Loucy (cell line): Measurements from ENCODE around the gene SLC6A6.
"Not testable (repeated sequence)": the region's sequence is repeated elsewhere in the genome, so short reads cannot be mapped to it uniquely, and the experiment has no call there.

ENCODE experiments used
- H2AFZ ChIP-seq: fragments of 200-600 bp; sonication (generic); 2 replicates; pipeline ENCODE4 v1.6.0; 2016; ENCODE audit warnings: antibody characterized with exemption, mild to moderate bottlenecking, low read length, moderate library complexity
- H3F3A ChIP-seq: fragments of 200-600 bp; 2 replicates; pipeline ENCODE4 v1.6.0; 2016; ENCODE audit warnings: antibody characterized with exemption, low read depth, mild to moderate bottlenecking
- H3K27me3 ChIP-seq: fragments of 200-600 bp; sonication (generic); 2 replicates; pipeline ENCODE4 v1.6.1; 2014; ENCODE audit warnings: low read length, mild to moderate bottlenecking; ENCODE audit not compliant: insufficient read depth, poor library complexity, severe bottlenecking
- H3K36me3 ChIP-seq: fragments of 200-600 bp; sonication (generic); 2 replicates; pipeline ENCODE4 v1.6.1; 2016; ENCODE audit warnings: low read length; ENCODE audit not compliant: insufficient read depth
- H3K4me1 ChIP-seq: fragments of 200-600 bp; sonication (generic); 2 replicates; pipeline ENCODE4 v1.5.1; 2014; ENCODE audit warnings: low read length, mild to moderate bottlenecking; ENCODE audit not compliant: insufficient read depth, poor library complexity, severe bottlenecking
- H3K4me2 ChIP-seq: fragments of 200-600 bp; sonication (generic); 2 replicates; pipeline ENCODE4 v1.6.0; 2014; ENCODE audit warnings: antibody characterized with exemption, low read length, low read depth, mild to moderate bottlenecking; ENCODE audit not compliant: poor library complexity, severe bottlenecking
- H3K4me3 ChIP-seq: fragments of 200-600 bp; sonication (generic); 2 replicates; pipeline ENCODE4 v1.5.1; 2014; ENCODE audit warnings: low read length, mild to moderate bottlenecking, mixed read lengths; ENCODE audit not compliant: poor library complexity, severe bottlenecking
- H3K79me2 ChIP-seq: fragments of 200-600 bp; sonication (generic); 2 replicates; pipeline ENCODE4 v1.6.1; 2014; ENCODE audit warnings: low read length; ENCODE audit not compliant: insufficient read depth
- H3K9ac ChIP-seq: fragments of 200-600 bp; sonication (generic); 2 replicates; pipeline ENCODE4 v1.6.0; 2014; ENCODE audit warnings: mild to moderate bottlenecking, low read depth, low read length, moderate library complexity; ENCODE audit not compliant: poor library complexity, severe bottlenecking
- H3K9me2 ChIP-seq: fragments of 200-600 bp; sonication (generic); replicated peaks from 2 replicates; pipeline ENCODE4 v1.6.1; 2016; ENCODE audit warnings: low read depth, low read length, mixed read lengths
- H3K9me3 ChIP-seq: fragments of 200-600 bp; sonication (generic); 2 replicates; pipeline ENCODE4 v1.6.1; 2014; ENCODE audit warnings: mild to moderate bottlenecking, antibody characterized with exemption, low read length, low read depth; ENCODE audit not compliant: insufficient read depth
- H4K20me1 ChIP-seq: fragments of 200-600 bp; sonication (generic); 2 replicates; pipeline ENCODE4 v1.6.0; 2014; ENCODE audit warnings: antibody characterized with exemption, low read length, mild to moderate bottlenecking; ENCODE audit not compliant: insufficient read depth, poor library complexity, severe bottlenecking
- EZH2phosphoT487 ChIP-seq: fragments of 200-600 bp; IDR thresholded peaks from 2 replicates; pipeline ENCODE4 v1.6.1; 2018; ENCODE audit warnings: antibody characterized with exemption, mild to moderate bottlenecking, moderate library complexity, borderline replicate concordance
- TF ChIP-seq, protein P1 (sequence below): fragments of 200-600 bp; sonication (generic); conservative IDR thresholded peaks from 2 replicates; pipeline ENCODE4 v1.5.1; 2014; ENCODE audit warnings: mild to moderate bottlenecking, antibody characterized with exemption, low read length

The SLC6A6 gene

DNA sequence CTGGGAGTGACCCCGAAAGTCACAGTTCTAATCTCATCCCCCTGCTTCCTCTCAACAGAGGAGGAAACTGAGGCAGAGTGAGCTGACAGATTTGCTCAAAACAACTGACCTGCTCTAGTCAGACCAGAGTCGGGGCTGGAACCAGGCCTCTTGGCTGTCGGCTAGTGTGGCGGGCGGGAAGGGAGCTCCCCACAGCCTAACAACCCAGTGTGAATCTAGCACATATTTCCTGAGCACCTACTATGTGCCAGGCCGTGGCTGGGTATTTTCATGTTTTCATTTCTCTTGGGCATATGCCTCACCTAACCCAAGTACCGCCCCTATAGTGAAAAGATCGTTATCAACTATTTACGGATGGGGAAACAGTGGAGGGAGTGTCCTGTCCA lies 110.5 kb downstream of the SLC6A6 start:
- H3K9ac ChIP-seq = no peak overlapping the region
- H3K79me2 ChIP-seq = no peaks in the 10 kb centered on the region
- no peaks in the 10 kb centered on the region for H3K9me3 ChIP-seq
- no peaks in the 10 kb centered on the region for H3K4me1 ChIP-seq
- no peaks in the 10 kb centered on the region for H4K20me1 ChIP-seq
- no peaks in the 10 kb centered on the region for H3K9me2 ChIP-seq
- no peak overlapping the region for H3K4me3 ChIP-seq
- no peak for TF ChIP-seq EZH2phosphoT487
- TF ChIP-seq, protein P1, sequence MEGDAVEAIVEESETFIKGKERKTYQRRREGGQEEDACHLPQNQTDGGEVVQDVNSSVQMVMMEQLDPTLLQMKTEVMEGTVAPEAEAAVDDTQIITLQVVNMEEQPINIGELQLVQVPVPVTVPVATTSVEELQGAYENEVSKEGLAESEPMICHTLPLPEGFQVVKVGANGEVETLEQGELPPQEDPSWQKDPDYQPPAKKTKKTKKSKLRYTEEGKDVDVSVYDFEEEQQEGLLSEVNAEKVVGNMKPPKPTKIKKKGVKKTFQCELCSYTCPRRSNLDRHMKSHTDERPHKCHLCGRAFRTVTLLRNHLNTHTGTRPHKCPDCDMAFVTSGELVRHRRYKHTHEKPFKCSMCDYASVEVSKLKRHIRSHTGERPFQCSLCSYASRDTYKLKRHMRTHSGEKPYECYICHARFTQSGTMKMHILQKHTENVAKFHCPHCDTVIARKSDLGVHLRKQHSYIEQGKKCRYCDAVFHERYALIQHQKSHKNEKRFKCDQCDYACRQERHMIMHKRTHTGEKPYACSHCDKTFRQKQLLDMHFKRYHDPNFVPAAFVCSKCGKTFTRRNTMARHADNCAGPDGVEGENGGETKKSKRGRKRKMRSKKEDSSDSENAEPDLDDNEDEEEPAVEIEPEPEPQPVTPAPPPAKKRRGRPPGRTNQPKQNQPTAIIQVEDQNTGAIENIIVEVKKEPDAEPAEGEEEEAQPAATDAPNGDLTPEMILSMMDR = no peak
- H3K36me3 ChIP-seq = no peaks in the 10 kb centered on the region
- no peak overlapping the region for H2AFZ ChIP-seq
- H3F3A ChIP-seq = no peaks in the 10 kb centered on the region
- no peak overlapping the region for H3K4me2 ChIP-seq
- no peaks in the 10 kb centered on the region for H3K27me3 ChIP-seq

- no peak overlapping the region for H3K4me3 ChIP-seq
- no peak overlapping the region for H3K4me2 ChIP-seq
- no peaks in the 10 kb centered on the region for H3K4me1 ChIP-seq
- no peak overlapping the region for H3K9ac ChIP-seq
- H4K20me1 ChIP-seq = no peaks in the 10 kb centered on the region
- H3K9me2 ChIP-seq = no peaks in the 10 kb centered on the region
- no peaks in the 10 kb centered on the region for H3K27me3 ChIP-seq
- H3F3A ChIP-seq = no peaks in the 10 kb centered on the region
- no peaks in the 10 kb centered on the region for H3K9me3 ChIP-seq
- H2AFZ ChIP-seq = no peak overlapping the region
- no peaks in the 10 kb centered on the region for H3K79me2 ChIP-seq
- no peak for TF ChIP-seq EZH2phosphoT487
- TF ChIP-seq, protein P1 = no peak
- H3K36me3 ChIP-seq = no peaks in the 10 kb centered on the region
Observed at GRCh38 chr3:14513566-14514322, 111.3 kb downstream of the SLC6A6 start.

DNA sequence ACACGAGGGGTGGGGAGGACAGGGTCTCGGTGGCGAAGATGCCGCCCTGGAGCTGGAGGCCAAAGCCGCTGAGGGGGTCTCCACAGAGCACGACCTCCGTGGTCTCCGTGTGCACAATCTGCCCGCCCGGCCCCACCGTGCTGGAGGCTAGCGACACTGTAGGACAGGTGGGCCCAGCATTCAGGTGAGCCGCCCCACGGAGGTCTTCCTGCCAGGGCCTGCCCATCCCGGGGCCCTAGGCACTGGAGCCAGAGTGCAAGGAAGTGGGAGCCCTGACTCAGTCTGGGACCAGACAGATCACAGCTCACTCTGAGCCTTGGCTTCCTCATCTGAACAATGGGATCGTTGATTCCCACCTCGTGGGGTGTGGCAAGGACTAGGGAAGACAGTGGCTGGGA lies 111.9 kb downstream of the SLC6A6 start:
- no peak overlapping the region for H3K4me2 ChIP-seq
- no peak overlapping the region for H3K4me3 ChIP-seq
- H3F3A ChIP-seq = no peaks in the 10 kb centered on the region
- H3K79me2 ChIP-seq = no peaks in the 10 kb centered on the region
- H3K9me3 ChIP-seq = no peaks in the 10 kb centered on the region
- TF ChIP-seq, protein P1 = no peak
- TF ChIP-seq EZH2phosphoT487 = no peak
- H3K9ac ChIP-seq = no peak overlapping the region
- H3K27me3 ChIP-seq = no peaks in the 10 kb centered on the region
- H3K4me1 ChIP-seq = no peaks in the 10 kb centered on the region
- H2AFZ ChIP-seq = no peak overlapping the region
- no peaks in the 10 kb centered on the region for H3K9me2 ChIP-seq
- H4K20me1 ChIP-seq = no peaks in the 10 kb centered on the region
- no peaks in the 10 kb centered on the region for H3K36me3 ChIP-seq

- not testable (repeated sequence) for H2AFZ ChIP-seq, H3K4me2 ChIP-seq, H4K20me1 ChIP-seq, H3K4me1 ChIP-seq, H3K9ac ChIP-seq, H3K9me2 ChIP-seq, H3K9me3 ChIP-seq, H3F3A ChIP-seq, H3K27me3 ChIP-seq, H3K79me2 ChIP-seq, H3K4me3 ChIP-seq, H3K36me3 ChIP-seq
Observed at GRCh38 chr3:14515526-14515925, 113.1 kb downstream of the SLC6A6 start.
